Neural cell (in vitro differentiated cells): ENCODE results near the gene SSBP3. TPM values are rescaled to one million over a fixed set of nuclear protein-coding genes. Genes with fewer than 3 reads are reported as not detected.
"Not testable (repeated sequence)": the region's sequence is repeated elsewhere in the genome, so short reads cannot be mapped to it uniquely, and the experiment has no call there.

Experiments
- H2AFZ ChIP-seq: fragments of 200-600, 300-800 bp; sonication (generic), shearing (Covaris generic); 2 replicates; pipeline ENCODE4 v1.6.0; 2014; ENCODE audit warnings: low read depth, mild to moderate bottlenecking, antibody characterized with exemption, low read length, moderate library complexity
- H3F3A ChIP-seq: fragments of 200-600 bp; shearing (Covaris generic); 2 replicates; pipeline ENCODE4 v1.6.1; 2016; ENCODE audit warnings: mild to moderate bottlenecking, moderate library complexity, mixed read lengths, antibody characterized with exemption, low read length; ENCODE audit not compliant: insufficient read depth, poor library complexity, severe bottlenecking
- H3K27ac ChIP-seq: fragments of 200-600, 300-800 bp; sonication (generic), shearing (Covaris generic); 2 replicates; pipeline ENCODE4 v1.5.1; 2014; ENCODE audit warnings: mild to moderate bottlenecking, low read length, moderate library complexity
- H3K27me3 ChIP-seq: fragments of 300-800, 200-600 bp; sonication (generic), shearing (Covaris generic); 2 replicates; pipeline ENCODE4 v1.6.0; 2014; ENCODE audit warnings: mild to moderate bottlenecking, low read depth, low read length, moderate library complexity; ENCODE audit not compliant: insufficient read depth
- H3K36me3 ChIP-seq: fragments of 300-800, 200-600 bp; sonication (generic), shearing (Covaris generic); 2 replicates; pipeline ENCODE4 v1.5.1; 2014; ENCODE audit warnings: mild to moderate bottlenecking, antibody characterized with exemption, low read length, moderate library complexity; ENCODE audit not compliant: insufficient read depth
- H3K4me2 ChIP-seq: fragments of 300-800, 200-600 bp; sonication (generic), shearing (Covaris generic); 2 replicates; pipeline ENCODE4 v1.6.0; 2014; ENCODE audit warnings: mild to moderate bottlenecking, low read length
- H3K4me3 ChIP-seq: fragments of 300-800, 200-600 bp; sonication (generic), shearing (Covaris generic); 2 replicates; pipeline ENCODE4 v1.5.1; 2014; ENCODE audit warnings: mild to moderate bottlenecking, low read length, moderate library complexity
- H3K79me2 ChIP-seq: fragments of 200-600 bp; shearing (Covaris generic); replicated peaks from 2 replicates; pipeline ENCODE4 v1.6.0; 2014; ENCODE audit warnings: mild to moderate bottlenecking, low read length, moderate library complexity; ENCODE audit not compliant: insufficient read depth
- H3K9ac ChIP-seq: fragments of 300-800, 200-600 bp; sonication (generic), shearing (Covaris generic); 2 replicates; pipeline ENCODE4 v1.6.1; 2016; ENCODE audit warnings: mild to moderate bottlenecking, low read length, mixed read lengths
- H3K9me2 ChIP-seq: fragments of 200-600 bp; shearing (Covaris generic); 2 replicates; pipeline ENCODE4 v1.6.1; 2016; ENCODE audit warnings: mild to moderate bottlenecking, low read length, mixed read lengths; ENCODE audit not compliant: insufficient read depth
- H3K9me3 ChIP-seq: fragments of 200-600, 300-800 bp; sonication (generic), shearing (Covaris generic); 2 replicates; pipeline ENCODE4 v1.6.1; 2016; ENCODE audit warnings: mild to moderate bottlenecking, mixed run types, low read length, moderate library complexity, mixed read lengths
- H4K20me1 ChIP-seq: fragments of 200-600 bp; shearing (Covaris generic); 2 replicates; pipeline ENCODE4 v1.6.1; 2016; ENCODE audit warnings: mild to moderate bottlenecking, mixed run types; ENCODE audit not compliant: insufficient read depth
- POLR2AphosphoS5 ChIP-seq: IDR thresholded peaks from 2 replicates; pipeline ENCODE4 v1.6.1; 2012
- SMC3 ChIP-seq: fragments of 450-650 bp; conservative IDR thresholded peaks from 2 replicates; pipeline ENCODE4 v1.6.1; 2014; ENCODE audit warnings: antibody characterized with exemption, mild to moderate bottlenecking, moderate library complexity; ENCODE audit not compliant: poor library complexity
- TAF1 ChIP-seq: IDR thresholded peaks from 2 replicates; pipeline ENCODE4 v1.6.1; 2012; ENCODE audit warnings: low read depth
- polyA plus RNA-seq: library from polyadenylated mRNA; depleted of rRNA; stranded (reverse); fragments of >200 nt; gene quantifications from 2 replicates; pipeline ENCODE4 v1.2.3, GENCODE V29; 2014
- TF ChIP-seq, protein P1 (sequence below): IDR thresholded peaks from 2 replicates; pipeline ENCODE4 v1.6.1; 2012; ENCODE audit warnings: borderline replicate concordance

Gene SSBP3
- polyA plus RNA-seq, 1 donor from 2014 or later, result 77.4 TPM

DNA sequence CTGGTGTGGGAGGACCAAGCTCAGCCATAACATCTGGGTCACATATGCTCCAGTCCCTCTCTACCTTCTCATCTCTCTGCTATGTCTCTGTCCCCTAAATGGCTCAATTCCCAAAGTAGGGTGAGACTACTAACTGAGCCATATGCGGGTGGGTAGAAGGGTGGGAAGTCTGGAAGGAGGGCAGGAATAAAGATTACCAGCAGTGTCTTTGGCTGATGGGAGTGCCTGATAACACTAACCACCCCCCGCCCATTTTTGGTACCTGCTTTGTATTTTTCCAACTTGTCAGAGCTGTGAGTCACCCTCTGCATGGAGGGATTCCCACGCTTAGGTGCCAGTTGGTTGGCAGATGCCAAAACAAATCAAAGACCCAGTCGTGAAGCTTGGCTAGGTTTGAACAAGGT is 14.9 kb upstream of the SSBP3 start:
- Histone ChIP-seq H2AFZ (no peak overlapping the region), H3K9ac (no peak overlapping the region), H3F3A (no peaks in the 10 kb centered on the region), H3K79me2 (no peaks in the 10 kb centered on the region), H3K27me3 (no peaks in the 10 kb centered on the region), H3K9me3 (no peaks in the 10 kb centered on the region), H3K27ac (no peak overlapping the region), H3K9me2 (no peaks in the 10 kb centered on the region), H3K4me3 (no peak overlapping the region), H4K20me1 (no peaks in the 10 kb centered on the region), H3K36me3 (no peaks in the 10 kb centered on the region), H3K4me2 (no peak overlapping the region)
- TF ChIP-seq, protein P1, sequence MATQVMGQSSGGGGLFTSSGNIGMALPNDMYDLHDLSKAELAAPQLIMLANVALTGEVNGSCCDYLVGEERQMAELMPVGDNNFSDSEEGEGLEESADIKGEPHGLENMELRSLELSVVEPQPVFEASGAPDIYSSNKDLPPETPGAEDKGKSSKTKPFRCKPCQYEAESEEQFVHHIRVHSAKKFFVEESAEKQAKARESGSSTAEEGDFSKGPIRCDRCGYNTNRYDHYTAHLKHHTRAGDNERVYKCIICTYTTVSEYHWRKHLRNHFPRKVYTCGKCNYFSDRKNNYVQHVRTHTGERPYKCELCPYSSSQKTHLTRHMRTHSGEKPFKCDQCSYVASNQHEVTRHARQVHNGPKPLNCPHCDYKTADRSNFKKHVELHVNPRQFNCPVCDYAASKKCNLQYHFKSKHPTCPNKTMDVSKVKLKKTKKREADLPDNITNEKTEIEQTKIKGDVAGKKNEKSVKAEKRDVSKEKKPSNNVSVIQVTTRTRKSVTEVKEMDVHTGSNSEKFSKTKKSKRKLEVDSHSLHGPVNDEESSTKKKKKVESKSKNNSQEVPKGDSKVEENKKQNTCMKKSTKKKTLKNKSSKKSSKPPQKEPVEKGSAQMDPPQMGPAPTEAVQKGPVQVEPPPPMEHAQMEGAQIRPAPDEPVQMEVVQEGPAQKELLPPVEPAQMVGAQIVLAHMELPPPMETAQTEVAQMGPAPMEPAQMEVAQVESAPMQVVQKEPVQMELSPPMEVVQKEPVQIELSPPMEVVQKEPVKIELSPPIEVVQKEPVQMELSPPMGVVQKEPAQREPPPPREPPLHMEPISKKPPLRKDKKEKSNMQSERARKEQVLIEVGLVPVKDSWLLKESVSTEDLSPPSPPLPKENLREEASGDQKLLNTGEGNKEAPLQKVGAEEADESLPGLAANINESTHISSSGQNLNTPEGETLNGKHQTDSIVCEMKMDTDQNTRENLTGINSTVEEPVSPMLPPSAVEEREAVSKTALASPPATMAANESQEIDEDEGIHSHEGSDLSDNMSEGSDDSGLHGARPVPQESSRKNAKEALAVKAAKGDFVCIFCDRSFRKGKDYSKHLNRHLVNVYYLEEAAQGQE, result no peak
- no peak for TF ChIP-seq TAF1

DNA sequence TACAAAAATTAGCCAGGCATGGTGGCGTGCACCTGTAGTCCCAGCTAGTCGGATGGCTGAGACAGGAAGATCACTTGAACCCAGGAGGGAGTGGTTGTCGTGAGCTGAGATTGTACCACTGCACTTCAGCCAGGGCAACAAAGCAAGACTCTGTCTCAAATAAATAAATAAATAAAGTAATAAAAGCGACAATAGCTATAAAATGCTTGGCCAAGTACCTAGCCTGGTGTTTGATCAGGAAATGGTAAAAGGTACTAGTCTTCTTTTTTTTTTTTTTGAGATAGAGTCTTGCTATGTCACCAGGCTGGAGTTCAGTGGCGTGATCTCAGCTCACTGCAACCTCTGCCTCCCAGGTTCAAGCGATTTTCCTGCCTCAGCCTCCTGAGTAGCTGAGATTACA is 12.4 kb upstream of the SSBP3 start:
- H3K79me2 ChIP-seq, H3K9me2 ChIP-seq, H3K4me3 ChIP-seq, H3K36me3 ChIP-seq, H3K4me2 ChIP-seq, H3K9ac ChIP-seq, H3K9me3 ChIP-seq, H2AFZ ChIP-seq, H4K20me1 ChIP-seq, H3K27me3 ChIP-seq, H3K27ac ChIP-seq, H3F3A ChIP-seq: not testable (repeated sequence)

DNA sequence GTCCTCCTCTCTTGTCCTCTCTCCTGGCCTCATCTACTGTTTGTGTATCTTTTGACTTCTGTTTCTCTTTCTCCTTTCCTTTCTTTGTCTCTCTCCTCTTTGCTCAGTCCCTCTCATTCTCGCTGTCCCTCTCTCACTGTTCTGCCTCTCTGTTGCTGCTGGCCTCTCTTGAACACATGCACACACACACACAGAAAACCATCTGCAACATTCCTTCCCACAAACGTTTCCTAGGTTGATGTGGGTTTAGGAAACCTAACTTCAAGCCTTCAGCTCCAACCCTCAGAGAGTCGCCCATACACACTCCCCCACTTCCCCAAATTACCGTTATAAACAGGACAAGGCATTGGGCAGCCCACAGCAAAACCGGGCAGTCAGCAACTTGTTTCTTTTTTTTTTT is 10.9 kb upstream of the SSBP3 start:
- Histone ChIP-seq H3K4me3 (no peak overlapping the region), H3K9ac (no peak overlapping the region), H3K9me3 (no peaks in the 10 kb centered on the region), H3K4me2 (no peak overlapping the region), H3K27ac (no peak overlapping the region), H4K20me1 (no peaks in the 10 kb centered on the region), H3K9me2 (no peaks in the 10 kb centered on the region), H3K27me3 (no peaks in the 10 kb centered on the region), H3F3A (no peaks in the 10 kb centered on the region), H2AFZ (no peak overlapping the region), H3K36me3 (no peaks in the 10 kb centered on the region), H3K79me2 (no peaks in the 10 kb centered on the region)
- TF ChIP-seq POLR2AphosphoS5 (no peak), TAF1 (no peak), SMC3 (no peak)
- TF ChIP-seq, protein P1, result no peak
